Testis (tissue), 2 donors: Measurements from ENCODE around the gene ST8SIA6.

Experiments used
- CTCF ChIP-seq, 3 experiments: fragments of 450-650 bp in 2 of 3; fragments of 200-600 bp in 1 of 3; sonication (generic) in 1 of 3; IDR thresholded peaks; one replicate each; pipeline ENCODE4 v1.5.1; 2016 to 2019; ENCODE audit warnings: antibody characterized with exemption in 3 of 3, mild to moderate bottlenecking in 2 of 3, moderate library complexity in 1 of 3
- POLR2A ChIP-seq: fragments of 450-650 bp; IDR thresholded peaks from one replicate; pipeline ENCODE4 v1.6.1; 2017; ENCODE audit warnings: antibody characterized with exemption, mild to moderate bottlenecking, moderate library complexity

DNA sequence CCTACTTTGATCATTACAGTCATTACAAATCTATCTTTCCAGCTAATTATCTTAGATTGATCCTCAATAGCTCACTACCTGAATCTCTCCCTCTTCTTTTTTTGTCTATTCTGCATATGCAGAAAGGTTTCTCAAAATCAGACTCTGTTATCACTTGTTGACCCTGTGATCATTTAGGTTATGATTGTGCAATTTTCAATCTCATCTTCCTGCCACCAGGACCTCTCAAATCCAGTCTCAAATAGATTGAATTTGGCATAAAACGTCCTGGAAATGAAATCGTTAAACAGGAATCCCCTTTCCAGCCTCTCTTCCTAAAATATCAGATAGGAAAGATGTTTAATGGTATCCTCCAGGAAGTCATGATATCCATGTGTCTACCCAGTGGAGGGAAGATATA is 96.6 kb downstream of the ST8SIA6 start:
- TF ChIP-seq CTCF (IDR thresholded peaks at IDR 0.05) (no peak), POLR2A (no peak)
